H1 (cell line): ENCODE data around the gene OSM. TPM values are rescaled to one million over a fixed set of nuclear protein-coding genes. Genes with fewer than 3 reads are reported as not detected.

ENCODE experiments used
- ASH2L ChIP-seq: fragments of 200-600, 300-600 bp; sonication (generic); IDR thresholded peaks from one replicate; pipeline ENCODE4 v1.7.1; 2017; ENCODE audit warnings: low read length
- CHD1 ChIP-seq: IDR thresholded peaks from 2 replicates; pipeline ENCODE4 v1.6.1; 2012; ENCODE audit warnings: low read depth, low read length, improper control_type of control experiment
- CTBP2 ChIP-seq: IDR thresholded peaks from 2 replicates; pipeline ENCODE4 v1.7.0; 2011; ENCODE audit warnings: borderline replicate concordance, mild to moderate bottlenecking, moderate library complexity, mixed read lengths, low read length; ENCODE audit not compliant: insufficient read depth, insufficient read length
- HDAC6 ChIP-seq: IDR thresholded peaks from one replicate; pipeline ENCODE4 v1.7.1; 2012; ENCODE audit warnings: low read depth, mild to moderate bottlenecking, inconsistent platforms, low read length, moderate library complexity
- KDM1A ChIP-seq: fragments of 200-600, 300-600 bp; sonication (generic); IDR thresholded peaks from 2 replicates; pipeline ENCODE4 v1.7.1; 2016; ENCODE audit warnings: mild to moderate bottlenecking, low read length, borderline replicate concordance
- POLR2A ChIP-seq, 2 experiments: IDR thresholded peaks; 1 replicate in 1 of 2; 2 replicates in 1 of 2; pipeline ENCODE4 v1.6.1; 2011; ENCODE audit warnings: low read depth in 2 of 2, low read length in 2 of 2, mild to moderate bottlenecking in 2 of 2; ENCODE audit errors: control extremely low read depth in 1 of 2
- POU5F1 ChIP-seq: IDR thresholded peaks from 2 replicates; pipeline ENCODE4 v1.6.1; 2011; ENCODE audit warnings: low read depth, mild to moderate bottlenecking, low read length, moderate library complexity
- RAD21 ChIP-seq, 2 experiments: IDR thresholded peaks in 1 of 2; conservative IDR thresholded peaks in 1 of 2; 2 replicates each; pipeline ENCODE4 v1.6.1; 2011; ENCODE audit warnings: low read depth in 2 of 2, low read length in 2 of 2, improper control_type of control experiment in 1 of 2, inconsistent platforms in 1 of 2, mild to moderate bottlenecking in 1 of 2, moderate library complexity in 1 of 2
- YY1 ChIP-seq: IDR thresholded peaks from 2 replicates; pipeline ENCODE4 v1.6.1; 2011; ENCODE audit warnings: low read depth, mild to moderate bottlenecking, low read length
- polyA plus RNA-seq, 7 experiments: library from polyadenylated mRNA; depleted of rRNA in 3 of 7; stranded (reverse) in 5 of 7; unstranded in 2 of 7; fragments of >200 nt in 5 of 7; fragments of 200-250 nt in 2 of 7; gene quantifications; 1 replicate in 5 of 7; 2 replicates in 1 of 7; 4 replicates in 1 of 7; pipeline versions ENCODE4 v1.2.1 to v1.2.3, GENCODE V29; 2011 to 2013; ENCODE audit warnings: missing spikeins in 2 of 7, mixed read lengths in 2 of 7
- total RNA-seq: library from RNA; stranded (reverse); fragmentation: NEBNext Ultra II Directional; extraction: Animal tissue kit (Norgen Biotek cat#: 25700); gene quantifications from 2 replicates; pipeline ENCODE4 v1.2.1, GENCODE V29; 2021

Gene OSM
- total and polyA plus RNA-seq, 2 of the 8 experiments (the other 6 are each of a cell fraction or from before 2014, with no cell fraction given), result not detected

DNA sequence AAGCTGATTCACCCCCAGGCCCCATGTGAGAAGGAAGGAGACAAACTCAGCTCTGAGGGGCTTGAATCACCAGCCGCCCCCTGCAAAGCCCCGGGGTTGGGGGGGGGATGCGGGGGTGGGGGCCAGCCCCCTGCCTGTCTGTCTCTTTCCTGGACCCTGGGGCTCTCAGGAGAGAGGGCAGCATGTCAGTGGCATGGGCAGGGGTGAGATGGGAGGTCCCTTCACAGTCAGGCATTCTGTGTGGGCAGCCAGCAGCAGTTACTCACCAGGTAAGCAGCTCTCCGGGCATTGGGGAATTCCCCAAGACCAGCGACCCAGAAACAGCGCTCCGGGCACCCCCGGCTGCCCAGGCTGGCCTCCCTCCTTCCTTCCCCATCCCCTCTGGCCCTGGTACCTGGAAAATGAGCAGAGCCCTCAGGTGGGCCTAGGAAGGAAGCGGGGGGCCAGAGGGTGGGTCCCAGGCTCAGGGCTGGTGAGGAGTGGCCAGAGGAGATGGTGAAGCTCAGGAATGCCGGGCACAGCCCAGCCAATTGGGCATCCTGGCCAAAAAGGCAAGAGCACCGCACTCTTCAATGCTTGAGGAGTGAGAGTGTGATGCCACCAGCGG lies 15.9 kb downstream of the OSM start (continued):
- no peak for TF ChIP-seq CTBP2
- no peak for TF ChIP-seq KDM1A
- no peak for TF ChIP-seq POLR2A (IDR thresholded peaks at IDR 0.05; ENCODE audit: control extremely low read depth in 1 of 2, low read depth in 2 of 2, low read length in 2 of 2)
- TF ChIP-seq POU5F1, result no peak
- TF ChIP-seq CHD1, result no peak
- TF ChIP-seq ASH2L, result no peak
- TF ChIP-seq YY1, result no peak
- no peak for TF ChIP-seq RAD21 (IDR thresholded peaks at IDR 0.05 in 1 of 2, conservative IDR thresholded peaks at IDR 0.05 in 1 of 2; ENCODE audit: low read depth in 2 of 2, low read length in 2 of 2)
- TF ChIP-seq HDAC6, result no peak
